Measurements from ENCODE around the gene MTM1.

The MTM1 gene

GRCh38 chrX:150542846-150543229 is 25.6 kb upstream of the MTM1 start:
- H3K9ac ChIP-seq (ENCODE audit: low read length), result no peak overlapping the region
- no peaks in the 10 kb centered on the region for H3K36me3 ChIP-seq (ENCODE audit: control insufficient read depth, insufficient read depth, low read length)

GRCh38 chrX:150543230-150544155 is 24.9 kb upstream of the MTM1 start:
- Histone ChIP-seq H3K27me3 (ENCODE audit: control insufficient read depth, insufficient read depth, low read length) (no peaks in the 10 kb centered on the region), H3K9me3 (ENCODE audit: control insufficient read depth, low read length) (no peaks in the 10 kb centered on the region), H3K9ac (ENCODE audit: low read length) (no peak overlapping the region), H3K4me1 (ENCODE audit: control insufficient read depth, insufficient read depth, low read length) (peaks cover 6% of the 10 kb centered on the region), H3K4me3 (ENCODE audit: low read length) (no peak overlapping the region), H3K36me3 (ENCODE audit: control insufficient read depth, insufficient read depth, low read length) (no peaks in the 10 kb centered on the region)

More at GRCh38 chrX:150542846-150543229, 25.6 kb upstream of the MTM1 start:
- H3K4me3 ChIP-seq (ENCODE audit: low read length), result no peak overlapping the region
- no peaks in the 10 kb centered on the region for H3K27me3 ChIP-seq (ENCODE audit: control insufficient read depth, insufficient read depth, low read length)
- no peaks in the 10 kb centered on the region for H3K9me3 ChIP-seq (ENCODE audit: control insufficient read depth, low read length)
- H3K4me1 ChIP-seq (ENCODE audit: control insufficient read depth, insufficient read depth, low read length), result peaks cover 6% of the 10 kb centered on the region

- no peaks in the 10 kb centered on the region for H3K36me3 ChIP-seq (ENCODE audit: control insufficient read depth, insufficient read depth, low read length)
- no peak overlapping the region for H3K9ac ChIP-seq (ENCODE audit: low read length)
- H3K4me3 ChIP-seq (ENCODE audit: low read length), result no peak overlapping the region
- no peaks in the 10 kb centered on the region for H3K9me3 ChIP-seq (ENCODE audit: control insufficient read depth, low read length)
- H3K4me1 ChIP-seq (ENCODE audit: control insufficient read depth, insufficient read depth, low read length), result peaks cover 6% of the 10 kb centered on the region
- no peaks in the 10 kb centered on the region for H3K27me3 ChIP-seq (ENCODE audit: control insufficient read depth, insufficient read depth, low read length)
These were observed 24.1 kb upstream of the MTM1 start for GRCh38 chrX:150544222-150544787.

GRCh38 chrX:150544835-150545770 is 23.3 kb upstream of the MTM1 start:
- H3K36me3 ChIP-seq (ENCODE audit: control insufficient read depth, insufficient read depth, low read length), result no peaks in the 10 kb centered on the region
- no peak overlapping the region for H3K9ac ChIP-seq (ENCODE audit: low read length)
- H3K9me3 ChIP-seq (ENCODE audit: control insufficient read depth, low read length), result no peaks in the 10 kb centered on the region
- H3K4me3 ChIP-seq (ENCODE audit: low read length), result no peak overlapping the region
- no peaks in the 10 kb centered on the region for H3K27me3 ChIP-seq (ENCODE audit: control insufficient read depth, insufficient read depth, low read length)
- peaks cover 6% of the 10 kb centered on the region for H3K4me1 ChIP-seq (ENCODE audit: control insufficient read depth, insufficient read depth, low read length)

- peak overlapping the region; percentile 62 for H3K9ac ChIP-seq (ENCODE audit: low read length)
- peaks cover 6% of the 10 kb centered on the region for H3K4me1 ChIP-seq (ENCODE audit: control insufficient read depth, insufficient read depth, low read length)
- H3K9me3 ChIP-seq (ENCODE audit: control insufficient read depth, low read length), result no peaks in the 10 kb centered on the region
- no peaks in the 10 kb centered on the region for H3K27me3 ChIP-seq (ENCODE audit: control insufficient read depth, insufficient read depth, low read length)
- no peaks in the 10 kb centered on the region for H3K36me3 ChIP-seq (ENCODE audit: control insufficient read depth, insufficient read depth, low read length)
- no peak overlapping the region for H3K4me3 ChIP-seq (ENCODE audit: low read length)
These were observed 21.7 kb upstream of the MTM1 start for GRCh38 chrX:150546711-150547153.

GRCh38 chrX:150547375-150548115 is 20.9 kb upstream of the MTM1 start:
- H3K36me3 ChIP-seq (ENCODE audit: control insufficient read depth, insufficient read depth, low read length), result no peaks in the 10 kb centered on the region
- H3K4me3 ChIP-seq (ENCODE audit: low read length), result peak overlapping the region; percentile 14
- H3K4me1 ChIP-seq (ENCODE audit: control insufficient read depth, insufficient read depth, low read length), result peaks cover 6% of the 10 kb centered on the region
- no peaks in the 10 kb centered on the region for H3K27me3 ChIP-seq (ENCODE audit: control insufficient read depth, insufficient read depth, low read length)
- peak overlapping the region; percentile 62 for H3K9ac ChIP-seq (ENCODE audit: low read length)
- H3K9me3 ChIP-seq (ENCODE audit: control insufficient read depth, low read length), result no peaks in the 10 kb centered on the region

GRCh38 chrX:150548251-150548650 is 20.2 kb upstream of the MTM1 start:
- H3K9me3 ChIP-seq (ENCODE audit: control insufficient read depth, low read length), result no peaks in the 10 kb centered on the region
- no peak overlapping the region for H3K4me3 ChIP-seq (ENCODE audit: low read length)
- H3K9ac ChIP-seq (ENCODE audit: low read length), result peak overlapping the region; percentile 62
- H3K27me3 ChIP-seq (ENCODE audit: control insufficient read depth, insufficient read depth, low read length), result no peaks in the 10 kb centered on the region
- H3K36me3 ChIP-seq (ENCODE audit: control insufficient read depth, insufficient read depth, low read length), result no peaks in the 10 kb centered on the region
- peaks cover 6% of the 10 kb centered on the region for H3K4me1 ChIP-seq (ENCODE audit: control insufficient read depth, insufficient read depth, low read length)

- H3K36me3 ChIP-seq (ENCODE audit: control insufficient read depth, insufficient read depth, low read length), result no peaks in the 10 kb centered on the region
These were observed 19.7 kb upstream of the MTM1 start for GRCh38 chrX:150548684-150549083.

GRCh38 chrX:150551963-150552362 is 16.5 kb upstream of the MTM1 start:
- Histone ChIP-seq H3K4me1 (ENCODE audit: control insufficient read depth, insufficient read depth, low read length) (peaks cover 6% of the 10 kb centered on the region), H3K27me3 (ENCODE audit: control insufficient read depth, insufficient read depth, low read length) (no peaks in the 10 kb centered on the region)

More at GRCh38 chrX:150548684-150549083, 19.7 kb upstream of the MTM1 start:
- H3K4me1 ChIP-seq (ENCODE audit: control insufficient read depth, insufficient read depth, low read length), result peaks cover 6% of the 10 kb centered on the region
- no peaks in the 10 kb centered on the region for H3K9me3 ChIP-seq (ENCODE audit: control insufficient read depth, low read length)
- no peaks in the 10 kb centered on the region for H3K27me3 ChIP-seq (ENCODE audit: control insufficient read depth, insufficient read depth, low read length)
- H3K9ac ChIP-seq (ENCODE audit: low read length), result no peak overlapping the region
- no peak overlapping the region for H3K4me3 ChIP-seq (ENCODE audit: low read length)

GRCh38 chrX:150558424-150558823 is 10.0 kb upstream of the MTM1 start:
- Histone ChIP-seq H3K27me3 (ENCODE audit: control insufficient read depth, insufficient read depth, low read length) (no peaks in the 10 kb centered on the region), H3K4me1 (ENCODE audit: control insufficient read depth, insufficient read depth, low read length) (no peaks in the 10 kb centered on the region), H3K4me3 (ENCODE audit: low read length) (no peak overlapping the region), H3K36me3 (ENCODE audit: control insufficient read depth, insufficient read depth, low read length) (no peaks in the 10 kb centered on the region), H3K9me3 (ENCODE audit: control insufficient read depth, low read length) (no peaks in the 10 kb centered on the region), H3K9ac (ENCODE audit: low read length) (no peak overlapping the region)

More at GRCh38 chrX:150551963-150552362, 16.5 kb upstream of the MTM1 start:
- H3K4me3 ChIP-seq (ENCODE audit: low read length), result no peak overlapping the region
- H3K9ac ChIP-seq (ENCODE audit: low read length), result no peak overlapping the region
- H3K9me3 ChIP-seq (ENCODE audit: control insufficient read depth, low read length), result no peaks in the 10 kb centered on the region
- H3K36me3 ChIP-seq (ENCODE audit: control insufficient read depth, insufficient read depth, low read length), result no peaks in the 10 kb centered on the region

GRCh38 chrX:150564838-150565237 is 3.6 kb upstream of the MTM1 start:
- Histone ChIP-seq H3K9me3 (ENCODE audit: control insufficient read depth, low read length) (no peaks in the 10 kb centered on the region), H3K27me3 (ENCODE audit: control insufficient read depth, insufficient read depth, low read length) (no peaks in the 10 kb centered on the region), H3K9ac (ENCODE audit: low read length) (no peak overlapping the region), H3K4me1 (ENCODE audit: control insufficient read depth, insufficient read depth, low read length) (peaks cover under 1% of the 10 kb centered on the region), H3K4me3 (ENCODE audit: low read length) (no peak overlapping the region), H3K36me3 (ENCODE audit: control insufficient read depth, insufficient read depth, low read length) (no peaks in the 10 kb centered on the region)
